GM19455 (cell line): ENCODE data around the gene C11orf54.

ENCODE experiments used
- ATAC-seq: cut with Tn5 transposase; IDR thresholded peaks from one replicate; pipeline ENCODE4 v1.9.1; 2021; ENCODE audit not compliant: unreplicated experiment

Gene C11orf54

DNA sequence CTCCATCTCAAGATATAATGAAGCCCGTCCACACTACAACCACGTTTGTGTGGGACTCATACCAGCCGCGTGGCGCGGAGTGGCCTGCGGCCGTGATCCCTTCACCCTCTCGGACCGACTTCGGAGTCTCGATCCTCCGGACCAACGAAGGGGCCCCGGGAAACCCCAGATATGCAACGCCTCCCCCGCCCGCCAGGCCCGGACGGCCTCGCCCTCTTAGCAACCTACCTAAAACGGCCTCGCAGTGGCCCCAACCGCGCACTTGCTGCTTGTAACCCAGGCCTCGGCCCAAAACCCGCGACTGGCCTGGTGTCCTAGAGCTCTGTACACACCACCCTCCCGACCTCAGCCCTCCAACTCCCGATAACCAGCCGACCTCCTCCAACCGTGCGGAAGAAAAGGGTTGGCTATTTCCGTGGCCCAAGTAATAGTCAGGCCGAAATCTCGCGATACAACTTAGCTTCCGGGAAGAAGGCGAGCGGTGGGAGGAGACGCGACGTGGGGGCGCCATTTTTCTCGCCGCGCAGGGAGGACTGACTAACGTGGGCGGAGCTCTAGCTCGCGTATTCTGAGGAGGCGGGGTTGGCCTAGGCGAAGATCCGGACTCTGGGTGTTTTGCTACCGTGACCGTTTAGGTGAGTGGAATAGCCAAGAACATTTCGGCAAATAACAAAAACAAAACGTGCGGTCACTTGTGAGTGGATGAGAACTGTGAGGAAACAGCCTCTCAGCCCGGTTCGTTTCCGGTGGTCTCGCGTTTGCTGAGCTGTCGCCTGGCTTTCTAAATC lies at the start of gene C11orf54, which contains the start of gene TAF1D:
C11orf54 (plus strand) TSS at position 579 of the 788 bp plus-strand sequence. CDS start 5,722 bp downstream, outside the sequence.
TAF1D (minus strand) TSS at position 402 of the 788 bp plus-strand sequence. CDS start 2,191 bp downstream, outside the sequence.
- ATAC-seq = peak; percentile 84

DNA sequence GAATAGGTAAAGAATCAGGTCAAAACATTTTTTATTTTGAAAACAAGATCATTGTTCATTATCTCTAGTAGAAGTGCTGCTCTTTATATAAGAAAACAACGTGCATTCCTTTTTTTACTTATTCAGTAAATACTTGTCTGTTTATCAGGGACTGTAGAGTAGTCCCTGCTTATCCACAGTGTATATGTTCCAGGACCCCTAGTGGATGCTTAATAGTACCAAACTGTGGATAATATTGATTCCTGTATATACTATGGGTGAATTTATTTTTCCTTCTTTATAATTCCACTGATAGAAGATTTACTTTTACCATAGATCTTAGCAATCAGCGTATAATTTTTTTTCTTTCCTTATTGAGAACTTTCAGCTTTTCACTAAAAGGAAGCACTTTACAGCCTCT lies 47.4 kb upstream of the C11orf54 start:
- no peak for ATAC-seq

DNA sequence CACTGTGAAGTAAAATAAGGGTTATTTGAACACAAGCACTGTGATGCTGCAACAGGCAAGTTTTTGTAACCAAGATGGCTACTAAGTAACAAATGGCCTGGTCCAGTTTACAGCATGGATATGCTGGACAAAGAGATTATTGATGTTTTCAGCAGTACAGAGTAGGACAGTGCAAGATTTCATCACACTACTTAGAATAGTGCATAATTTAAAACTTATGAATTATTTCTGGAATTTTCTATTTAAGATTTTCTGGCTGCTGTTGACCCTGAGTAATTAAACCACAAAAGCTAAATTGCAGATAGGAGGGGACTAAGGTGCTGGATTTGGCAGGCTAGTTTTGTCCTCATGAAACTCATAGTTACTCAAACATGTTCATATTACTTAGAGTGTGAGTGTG lies 46.9 kb upstream of the C11orf54 start:
- ATAC-seq = no peak

GRCh38 chr11:93697611-93698010 lies 43.9 kb upstream of the C11orf54 start:
- no peak for ATAC-seq

DNA sequence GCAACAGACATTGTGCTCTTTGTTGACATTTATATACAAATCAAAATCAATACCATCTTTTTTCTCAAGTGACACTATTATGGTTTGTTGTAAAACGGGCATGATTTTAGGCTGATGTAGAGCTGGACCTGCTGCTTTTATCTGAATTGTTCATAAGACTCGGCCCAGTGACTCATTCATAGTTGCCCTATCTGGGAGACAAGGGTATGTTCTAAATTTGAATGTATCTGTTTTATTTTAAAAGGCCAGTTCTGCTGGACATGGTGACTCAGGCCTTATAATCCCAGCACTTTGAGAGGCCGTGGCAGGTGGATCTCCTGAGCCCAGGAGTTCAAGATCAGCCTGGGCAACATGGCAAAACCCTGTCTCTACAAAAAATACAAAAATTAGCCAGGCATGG lies 40.6 kb upstream of the C11orf54 start:
- no peak for ATAC-seq

DNA sequence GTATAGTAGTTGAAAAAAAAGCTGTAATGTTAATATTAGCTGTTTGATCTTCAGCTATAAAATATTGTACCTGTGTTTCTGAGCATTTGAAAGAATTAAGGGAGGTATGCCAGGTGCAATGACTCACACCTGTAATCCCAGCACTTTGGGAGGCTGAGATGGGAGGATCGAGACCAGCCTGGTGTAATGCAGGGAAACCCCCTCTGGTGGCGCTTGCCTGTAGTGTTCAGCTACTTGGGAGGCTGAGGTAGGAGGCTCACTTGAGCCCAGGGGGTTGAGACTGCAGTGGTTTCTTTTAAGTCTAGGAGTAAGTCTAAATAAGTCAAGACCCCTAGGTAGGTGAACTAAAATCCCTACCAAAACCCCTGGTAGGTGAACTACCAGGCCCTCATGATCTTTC lies 37.2 kb upstream of the C11orf54 start:
- ATAC-seq = no peak

- no peak for ATAC-seq
Observed at GRCh38 chr11:93710239-93710638, 31.2 kb upstream of the C11orf54 start.

DNA sequence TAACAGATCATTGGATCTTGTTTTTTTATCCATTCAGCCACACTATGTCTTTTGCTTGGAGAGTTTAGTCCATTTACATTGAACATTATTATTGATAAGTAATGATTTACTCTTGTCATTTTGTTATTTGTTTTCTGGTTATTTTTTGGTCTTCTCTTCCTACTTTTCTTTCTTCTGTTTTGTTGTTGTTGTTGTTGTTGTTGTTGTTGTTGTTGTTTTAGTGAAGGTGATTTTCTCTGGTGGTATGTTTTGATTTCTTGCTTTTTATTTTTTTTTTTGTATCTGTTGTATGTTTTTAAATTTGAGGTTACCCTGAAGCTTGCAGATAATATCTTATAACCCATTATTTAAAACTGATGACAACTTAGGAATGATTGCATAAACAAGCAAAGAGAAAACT lies 28.8 kb upstream of the C11orf54 start:
- ATAC-seq = no peak

DNA sequence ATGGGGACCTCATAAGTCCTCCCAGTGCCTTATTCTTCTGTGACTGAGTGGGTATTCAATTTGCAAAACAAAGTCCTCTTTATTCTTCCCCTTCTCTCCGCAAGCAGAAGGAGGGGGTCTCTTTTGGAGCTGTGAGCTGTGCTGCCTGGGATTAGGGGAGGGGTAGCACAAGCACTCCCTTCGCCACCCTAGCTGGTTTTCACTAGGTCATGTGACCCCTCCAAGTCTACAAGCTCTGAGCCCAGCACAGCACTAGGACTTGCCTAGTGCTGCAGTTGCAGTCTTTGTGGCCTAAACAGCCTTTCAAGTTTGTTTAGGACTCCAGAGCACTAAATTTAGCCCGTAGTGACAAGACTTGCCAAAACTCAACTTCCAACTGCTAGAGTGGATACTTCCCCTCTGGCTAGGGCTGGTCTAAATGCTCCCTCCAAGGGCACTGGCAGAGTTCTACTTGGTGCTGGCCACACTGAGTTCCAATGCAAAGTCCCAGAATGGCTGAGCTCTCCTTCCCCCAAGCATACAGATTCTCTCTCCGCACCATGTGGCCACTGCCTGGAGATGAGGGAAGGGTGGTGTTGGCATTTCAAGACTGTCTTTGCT lies 25.6 kb upstream of the C11orf54 start:
- no peak for ATAC-seq

DNA sequence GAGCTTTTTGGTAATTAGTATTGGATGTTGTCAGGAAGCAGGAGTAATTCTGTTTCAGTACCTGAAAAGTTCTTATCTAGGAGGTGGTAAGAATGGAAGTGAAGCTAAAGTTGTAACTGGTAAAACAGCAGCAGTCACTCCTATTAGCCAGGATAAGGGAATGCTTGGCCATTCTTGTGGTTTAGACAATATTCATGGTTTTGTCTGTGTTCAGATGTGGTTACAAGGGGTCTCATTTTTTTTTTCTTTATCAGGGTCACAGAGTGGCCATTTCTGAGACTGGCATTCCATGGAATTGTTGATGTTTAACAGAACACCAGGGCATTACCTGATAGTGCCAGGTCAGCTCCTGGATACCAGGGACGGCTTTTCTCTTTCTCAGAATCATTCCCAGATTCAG lies 24.0 kb upstream of the C11orf54 start:
- ATAC-seq = no peak

- ATAC-seq = peak; percentile 77
Observed at GRCh38 chr11:93718057-93718563, 23.4 kb upstream of the C11orf54 start.

GRCh38 chr11:93719310-93719709 lies 22.2 kb upstream of the C11orf54 start:
- no peak for ATAC-seq

GRCh38 chr11:93720522-93720921 lies 20.9 kb upstream of the C11orf54 start:
- ATAC-seq = no peak

DNA sequence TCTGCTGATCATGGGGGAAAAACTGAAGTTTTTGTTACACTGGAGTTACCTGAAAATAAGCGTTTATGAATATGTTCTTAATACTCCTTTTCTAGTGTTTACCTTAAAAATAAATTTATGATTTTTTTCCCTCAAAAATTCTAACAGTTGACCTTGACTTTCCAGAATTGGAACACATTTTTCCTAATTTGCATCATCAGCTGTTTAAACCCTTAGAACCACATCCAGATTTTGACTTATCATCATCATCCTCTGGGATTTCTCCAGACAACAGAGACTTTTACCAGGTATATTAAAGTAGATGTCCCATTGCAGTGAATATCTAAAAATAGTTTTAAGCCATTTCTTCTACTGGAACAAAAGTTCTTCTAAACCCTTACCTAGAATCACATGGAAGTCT lies 17.4 kb upstream of the C11orf54 start:
- no peak for ATAC-seq

- no peak for ATAC-seq
Observed at GRCh38 chr11:93727985-93728791, 13.3 kb upstream of the C11orf54 start.

GRCh38 chr11:93728792-93729128 lies 12.7 kb upstream of the C11orf54 start:
- no peak for ATAC-seq

DNA sequence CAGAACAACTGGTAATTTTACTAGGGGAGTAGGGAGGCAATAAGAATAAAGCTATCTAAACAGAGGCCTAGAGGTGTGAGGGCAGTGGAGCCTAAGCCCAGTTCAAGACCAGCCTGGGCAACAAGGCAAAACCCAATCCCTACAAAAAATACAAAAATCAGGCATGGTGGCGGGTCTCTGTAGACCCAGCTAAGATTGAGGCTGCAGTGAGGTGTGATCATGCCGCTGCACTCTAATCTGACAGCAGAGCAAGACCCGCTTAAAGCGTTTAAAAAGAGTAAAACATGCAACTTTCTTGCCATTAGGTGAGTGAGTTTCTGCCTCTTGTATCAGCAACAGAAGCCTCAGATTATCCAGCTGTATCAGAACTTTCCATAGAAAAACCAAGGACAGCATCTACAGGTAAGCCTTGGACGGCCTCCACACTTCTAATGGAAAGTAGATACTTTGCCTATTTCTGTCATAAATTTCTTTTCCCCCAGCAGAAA lies 12.3 kb upstream of the C11orf54 start:
- no peak for ATAC-seq

DNA sequence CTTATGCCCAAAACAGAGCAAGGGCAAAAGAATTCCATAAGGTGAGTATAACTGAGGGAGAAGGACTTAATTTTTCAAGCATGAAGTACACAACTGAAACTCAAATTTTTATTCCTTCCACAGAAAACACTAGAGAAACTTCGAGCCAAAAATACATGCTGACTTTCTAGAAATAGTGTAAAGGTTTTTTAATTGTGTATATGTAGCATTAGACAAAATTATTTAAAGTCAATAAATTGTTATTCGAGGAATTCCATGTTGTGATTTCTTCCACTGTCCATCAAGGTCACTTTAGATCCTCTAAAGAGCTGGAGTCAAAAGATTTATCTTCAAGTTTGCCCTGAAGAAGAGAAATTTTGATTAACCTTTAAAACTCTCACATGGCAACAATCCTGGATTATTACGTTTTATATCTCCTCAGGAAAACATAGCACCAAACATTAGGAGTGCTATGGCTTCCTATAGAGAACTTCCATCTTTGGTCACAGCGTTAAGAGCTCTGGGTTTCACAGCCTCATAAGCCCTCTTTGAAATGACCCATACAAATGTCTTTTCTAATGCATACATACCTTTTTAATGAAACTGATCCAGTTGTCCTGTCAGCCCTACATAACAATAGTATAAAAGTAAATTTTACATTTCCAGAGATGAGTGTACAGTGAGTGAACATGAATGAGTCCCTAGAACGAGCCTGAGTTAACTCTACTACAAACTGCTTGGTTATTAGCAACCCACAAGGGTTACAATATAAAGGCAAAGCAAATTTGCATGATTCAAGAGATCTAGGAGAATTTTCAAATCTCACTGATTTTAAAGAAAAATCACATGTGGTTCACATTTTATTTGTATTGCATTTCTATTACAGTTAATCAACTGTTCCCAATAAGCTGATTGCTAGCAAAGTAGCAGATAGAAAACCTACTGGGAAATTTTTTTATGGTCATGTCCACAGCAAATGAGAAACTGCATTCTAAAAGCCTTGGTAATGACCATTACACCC lies 11.1 kb upstream of the C11orf54 start:
- ATAC-seq = no peak

- ATAC-seq = no peak
Observed at GRCh38 chr11:93732237-93732892, 9.1 kb upstream of the C11orf54 start.

GRCh38 chr11:93733474-93733873 lies 8.0 kb upstream of the C11orf54 start:
- no peak for ATAC-seq
